Measurements from ENCODE around the gene ANXA4. TPM values are rescaled to one million over a fixed set of nuclear protein-coding genes. Genes with fewer than 3 reads are reported as not detected.

Gene ANXA4
- 30.3 and 31.0 TPM in 2 replicates for total RNA-seq

GRCh38 chr2:69741575-69742321, at the start of gene ANXA4:
Gene ANXA4, plus strand, starts transcription at chr2:69742134. Its CDS starts 39,432 bp downstream, at chr2:69781566.

DNA sequence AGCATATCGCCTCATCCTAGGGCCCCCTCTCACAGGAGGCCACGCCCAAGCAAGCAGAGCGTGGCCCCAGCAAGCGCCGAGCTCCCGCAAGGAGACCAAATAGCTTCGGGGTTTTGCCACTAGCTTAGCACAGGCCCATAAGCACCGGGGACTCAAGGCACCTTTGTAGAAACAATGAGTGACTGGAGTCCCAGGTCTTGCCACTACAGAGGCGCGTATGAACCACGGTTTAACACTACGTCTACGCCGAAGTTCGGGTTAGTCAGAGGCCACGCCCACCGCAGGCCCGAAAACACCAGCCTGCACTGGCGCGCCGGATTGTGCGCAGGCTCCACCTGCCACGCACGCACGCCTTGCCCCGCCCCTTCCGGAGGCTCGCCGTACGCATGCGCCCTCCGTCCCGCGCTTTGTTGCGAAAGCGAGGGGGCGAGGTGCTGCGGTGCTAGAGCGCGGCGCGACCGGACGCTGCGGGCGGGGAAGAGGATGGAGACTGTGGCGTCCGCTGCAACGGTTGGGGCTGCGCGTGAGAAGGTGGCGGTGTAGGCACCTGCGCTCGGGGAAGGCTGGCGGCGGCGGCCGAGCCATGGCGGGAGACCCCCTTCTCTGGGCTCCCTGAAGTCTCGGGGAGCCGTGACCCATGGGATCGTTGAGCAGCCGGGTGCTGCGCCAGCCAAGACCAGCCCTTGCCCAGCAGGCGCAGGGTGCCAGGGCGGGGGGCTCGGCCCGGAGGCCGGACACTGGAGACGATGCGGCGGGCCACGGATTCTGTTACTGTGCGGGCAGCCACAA, 87.5 kb downstream of the ANXA4 start, which contains the start of gene GMCL1:
Gene GMCL1, plus strand, starts transcription at position 405 of the 789 bp plus-strand sequence. Its CDS starts 233 bp downstream, at position 638.

Other genes with a start within 250 kb of the ANXA4 start
- 15.9 and 18.4 TPM in 2 replicates for gene AAK1, start 98.4 kb upstream of the ANXA4 start, total RNA-seq
- gene GMCL1, start 87.5 kb downstream of the ANXA4 start, total RNA-seq: 7.6 and 8.0 TPM in 2 replicates
- gene SNRNP27, start 151.8 kb downstream of the ANXA4 start, total RNA-seq: 22.2 and 24.2 TPM in 2 replicates
- gene MXD1, start 173.0 kb downstream of the ANXA4 start, total RNA-seq: 3.5 and 5.1 TPM in 2 replicates
- 0.22 and 0.26 TPM in 2 replicates for gene ASPRV1, start 219.5 kb downstream of the ANXA4 start, total RNA-seq

Data from dermis lymphatic vessel endothelial cell (primary cell).